Neutrophil (primary cell): ENCODE measurements around the gene CAP1.
A peak's percentile ranks its signal among the peaks of the same experiment; 100 is the strongest.

Experiments used
- H3K27ac ChIP-seq: fragments of 200-600 bp; sonication (generic); 2 replicates; pipeline ENCODE4 v1.5.1; 2016; ENCODE audit warnings: mild to moderate bottlenecking, moderate library complexity
- H3K27me3 ChIP-seq: fragments of 200-600 bp; sonication (generic); 2 replicates; pipeline ENCODE4 v1.6.0; 2016; ENCODE audit warnings: mild to moderate bottlenecking
- H3K36me3 ChIP-seq: fragments of 200-600 bp; sonication (generic); 2 replicates; pipeline ENCODE4 v1.5.1; 2017
- H3K4me1 ChIP-seq, 2 experiments: fragments of 200-600 bp in 1 of 2; sonication (generic) in 1 of 2; 1 replicate in 1 of 2; 2 replicates in 1 of 2; pipeline versions ENCODE4 v1.5.1 to v1.6.1; 2013 to 2016; ENCODE audit warnings: low read depth in 1 of 2, low read length in 1 of 2, mild to moderate bottlenecking in 1 of 2, moderate library complexity in 1 of 2; ENCODE audit not compliant: control insufficient read depth in 1 of 2, insufficient read depth in 1 of 2
- H3K4me3 ChIP-seq, 2 experiments: fragments of 200-600 bp in 1 of 2; sonication (generic) in 1 of 2; 1 replicate in 1 of 2; 2 replicates in 1 of 2; pipeline ENCODE4 v1.5.1; 2013 to 2016; ENCODE audit warnings: low read depth in 1 of 2, low read length in 1 of 2, mild to moderate bottlenecking in 1 of 2, moderate library complexity in 1 of 2
- H3K9me3 ChIP-seq: fragments of 200-600 bp; sonication (generic); 2 replicates; pipeline ENCODE4 v1.5.1; 2016
- TF ChIP-seq, protein P1 (sequence below): fragments of 200-600 bp; sonication (generic); IDR thresholded peaks from 2 replicates; pipeline ENCODE4 v1.5.1; 2016; ENCODE audit warnings: antibody characterized with exemption

The CAP1 gene

DNA sequence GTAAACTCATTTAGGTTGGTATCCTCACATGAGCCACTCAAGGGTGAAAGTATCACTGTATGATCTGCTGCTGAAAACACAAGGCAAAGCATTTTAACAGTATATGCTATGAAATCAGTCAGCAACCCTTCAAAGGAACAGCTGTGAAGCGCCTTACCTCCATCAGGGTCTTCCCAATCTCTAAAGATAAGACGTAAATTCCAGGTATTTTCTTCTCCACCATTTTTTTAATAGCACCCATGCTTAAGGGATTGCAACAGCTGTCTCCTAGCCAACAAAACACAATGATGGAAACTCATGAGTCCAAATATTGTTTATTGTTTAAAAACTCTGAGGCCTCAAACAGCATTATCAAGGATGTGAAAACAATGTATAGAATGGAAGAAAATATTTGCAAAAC, 51.7 kb downstream of the CAP1 start:
- H3K36me3 ChIP-seq: peaks cover 42% of the 10 kb centered on the region
- H3K4me3 ChIP-seq: no peak overlapping the region
- H3K27ac ChIP-seq: peak overlapping the region; percentile 87
- no peaks in the 10 kb centered on the region for H3K27me3 ChIP-seq
- TF ChIP-seq, protein P1, sequence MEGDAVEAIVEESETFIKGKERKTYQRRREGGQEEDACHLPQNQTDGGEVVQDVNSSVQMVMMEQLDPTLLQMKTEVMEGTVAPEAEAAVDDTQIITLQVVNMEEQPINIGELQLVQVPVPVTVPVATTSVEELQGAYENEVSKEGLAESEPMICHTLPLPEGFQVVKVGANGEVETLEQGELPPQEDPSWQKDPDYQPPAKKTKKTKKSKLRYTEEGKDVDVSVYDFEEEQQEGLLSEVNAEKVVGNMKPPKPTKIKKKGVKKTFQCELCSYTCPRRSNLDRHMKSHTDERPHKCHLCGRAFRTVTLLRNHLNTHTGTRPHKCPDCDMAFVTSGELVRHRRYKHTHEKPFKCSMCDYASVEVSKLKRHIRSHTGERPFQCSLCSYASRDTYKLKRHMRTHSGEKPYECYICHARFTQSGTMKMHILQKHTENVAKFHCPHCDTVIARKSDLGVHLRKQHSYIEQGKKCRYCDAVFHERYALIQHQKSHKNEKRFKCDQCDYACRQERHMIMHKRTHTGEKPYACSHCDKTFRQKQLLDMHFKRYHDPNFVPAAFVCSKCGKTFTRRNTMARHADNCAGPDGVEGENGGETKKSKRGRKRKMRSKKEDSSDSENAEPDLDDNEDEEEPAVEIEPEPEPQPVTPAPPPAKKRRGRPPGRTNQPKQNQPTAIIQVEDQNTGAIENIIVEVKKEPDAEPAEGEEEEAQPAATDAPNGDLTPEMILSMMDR: no peak
- no peaks in the 10 kb centered on the region for H3K9me3 ChIP-seq
- H3K4me1 ChIP-seq: peaks cover 66 to 67% of the 10 kb centered on the region in 2 experiments

DNA sequence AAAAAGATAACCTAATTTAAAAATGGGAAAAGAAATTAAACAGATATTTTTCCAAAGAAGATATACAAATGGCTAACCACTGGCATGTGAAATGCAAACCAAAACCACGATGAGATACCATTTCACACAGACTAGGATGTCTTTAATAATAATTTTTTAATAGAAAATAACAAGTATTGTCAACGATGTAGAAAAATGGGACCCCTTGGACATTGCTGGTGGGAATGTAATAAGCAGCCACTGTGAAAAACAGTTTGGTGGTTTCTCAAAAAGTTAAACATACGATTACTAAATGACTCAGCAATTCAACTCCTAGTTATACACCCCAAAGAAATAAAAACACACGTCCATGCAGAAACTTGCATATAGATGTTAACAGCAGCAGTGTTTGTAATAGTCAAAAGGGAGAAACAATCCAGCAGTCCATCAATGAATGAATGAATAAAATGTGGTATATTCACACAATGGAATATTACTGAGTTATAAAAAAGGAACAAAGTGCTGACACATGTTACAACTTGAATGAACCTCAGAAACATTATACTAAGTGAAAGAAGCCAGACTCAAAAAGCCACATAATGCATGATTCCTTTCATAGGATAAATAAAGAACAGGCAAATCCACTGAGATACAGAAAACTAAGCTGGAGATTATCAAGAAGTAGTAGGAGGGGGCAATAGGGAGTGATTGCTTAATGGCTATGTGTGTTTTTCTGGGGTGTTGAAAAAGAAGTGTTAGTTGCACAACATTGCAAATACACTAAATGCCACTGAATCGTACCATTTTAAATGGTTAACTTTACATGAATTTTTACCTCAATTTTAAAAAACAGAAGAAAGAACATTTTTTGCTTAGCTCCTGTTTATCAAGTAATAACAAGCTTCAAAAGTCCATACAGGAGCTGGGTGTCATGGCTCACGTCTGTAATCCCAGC, 52.4 kb downstream of the CAP1 start:
- TF ChIP-seq, protein P1: no peak

DNA sequence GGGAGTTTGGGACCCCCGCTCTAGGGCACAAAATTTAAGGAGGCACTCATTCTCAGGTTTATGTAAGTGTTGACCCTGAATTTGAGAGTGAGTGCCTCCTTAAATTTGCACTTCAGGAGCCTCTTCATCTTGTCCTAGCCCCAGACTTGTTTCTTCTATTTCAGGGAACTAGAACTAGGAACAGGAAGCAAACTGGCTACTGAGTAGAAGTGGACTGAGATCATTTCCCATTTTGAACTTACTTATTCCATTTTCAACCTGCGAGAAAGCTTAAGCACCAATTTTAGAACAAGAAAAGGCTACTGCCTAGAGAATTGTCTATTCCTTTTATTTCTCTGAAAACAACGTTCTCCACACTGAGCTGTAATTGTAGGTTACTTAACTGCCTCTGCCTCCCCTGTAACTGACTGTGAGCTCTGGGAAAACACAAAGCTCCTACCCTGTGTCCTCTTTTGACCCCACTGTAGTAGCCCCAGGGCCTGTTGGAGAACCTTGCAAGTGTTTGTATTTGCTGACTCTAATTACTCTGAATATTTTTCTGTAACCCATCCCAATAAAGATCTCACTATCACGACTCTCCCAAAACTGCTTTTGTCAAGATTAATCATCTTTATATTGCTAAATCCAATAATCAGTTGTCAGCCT, 54.1 kb downstream of the CAP1 start:
- Histone ChIP-seq H3K27me3 (no peaks in the 10 kb centered on the region), H3K36me3 (peaks cover 20% of the 10 kb centered on the region), H3K4me1 (peaks cover 72 to 73% of the 10 kb centered on the region in 2 experiments), H3K4me3 (peak overlapping the region; percentile 33 to 57), H3K9me3 (no peaks in the 10 kb centered on the region), H3K27ac (peak overlapping the region; percentile 87)
- TF ChIP-seq, protein P1: no peak

More for the DNA sequence above, 52.4 kb downstream of the CAP1 start:
- H3K9me3 ChIP-seq: no peaks in the 10 kb centered on the region
- H3K27ac ChIP-seq: peak overlapping the region; percentile 87
- peak overlapping the region; percentile 33 to 57 for H3K4me3 ChIP-seq
- H3K36me3 ChIP-seq: peaks cover 36% of the 10 kb centered on the region
- peaks cover 72 to 73% of the 10 kb centered on the region in 2 experiments for H3K4me1 ChIP-seq
- no peaks in the 10 kb centered on the region for H3K27me3 ChIP-seq

DNA sequence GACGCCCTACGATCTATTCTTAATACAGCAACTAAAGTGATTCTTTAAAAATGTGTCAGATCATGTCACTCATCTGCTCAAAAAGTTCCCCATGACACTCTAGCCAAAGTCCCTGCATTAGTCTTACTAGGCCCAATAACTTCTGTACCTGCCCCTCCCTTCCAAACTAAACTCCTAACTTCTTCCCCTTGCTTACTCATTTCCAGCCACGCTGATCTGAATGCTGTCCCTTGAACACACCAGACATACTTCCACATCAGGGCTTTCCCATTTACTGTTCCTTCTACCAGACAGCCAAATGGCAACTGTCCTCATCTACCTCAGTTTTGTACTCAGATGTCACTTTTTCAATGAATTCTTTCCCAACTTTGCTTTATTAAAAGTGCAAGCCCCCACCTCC, 55.3 kb downstream of the CAP1 start:
- peaks cover 68 to 70% of the 10 kb centered on the region in 2 experiments for H3K4me1 ChIP-seq
- H3K9me3 ChIP-seq: no peaks in the 10 kb centered on the region
- TF ChIP-seq, protein P1: no peak
- H3K4me3 ChIP-seq: peak overlapping the region; percentile 85 to 95
- no peaks in the 10 kb centered on the region for H3K27me3 ChIP-seq
- peak overlapping the region; percentile 87 for H3K27ac ChIP-seq
- H3K36me3 ChIP-seq: peaks cover 7% of the 10 kb centered on the region

DNA sequence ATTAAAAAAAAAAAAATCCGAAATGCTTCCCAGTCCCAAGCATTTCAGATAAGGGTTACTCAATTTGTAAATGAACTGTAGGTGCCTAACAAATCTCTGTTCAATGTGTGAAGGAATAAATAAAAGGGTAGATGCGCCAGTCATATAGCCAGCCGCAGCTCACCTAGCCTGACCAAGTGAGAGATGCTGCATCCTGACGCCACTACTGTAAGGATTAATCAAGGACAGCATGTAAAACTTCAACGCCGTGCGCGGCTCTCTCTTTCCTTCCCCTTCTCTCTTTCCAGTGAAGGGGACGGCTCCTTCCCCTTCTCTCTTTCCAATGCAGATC, 56.1 kb downstream of the CAP1 start:
- Histone ChIP-seq H3K27me3 (no peaks in the 10 kb centered on the region), H3K9me3 (no peaks in the 10 kb centered on the region), H3K4me1 (peaks cover 60 to 62% of the 10 kb centered on the region in 2 experiments), H3K36me3 (no peaks in the 10 kb centered on the region), H3K4me3 (peak overlapping the region; percentile 85 to 95), H3K27ac (peak overlapping the region; percentile 82)
- TF ChIP-seq, protein P1: no peak
